Gastrocnemius medialis (tissue), 4 donors: Measurements from ENCODE around the gene EYA4.

Source experiments
- POLR2A ChIP-seq, 2 donors: fragments of 450-650 bp; IDR thresholded peaks; one replicate each; pipeline ENCODE4 v1.6.1; 2017; ENCODE audit warnings: antibody characterized with exemption in 2 of 2, mild to moderate bottlenecking in 2 of 2, moderate library complexity in 2 of 2
- TF ChIP-seq, protein P1 (sequence below), 5 experiments: fragments of 450-650 bp in 3 of 5; fragments of 200-600 bp in 2 of 5; sonication (generic) in 2 of 5; IDR thresholded peaks in 4 of 5; conservative IDR thresholded peaks in 1 of 5; 1 replicate in 4 of 5; 2 replicates in 1 of 5; pipeline ENCODE4 v1.5.1; 2016 to 2019; ENCODE audit warnings: antibody characterized with exemption in 5 of 5, mild to moderate bottlenecking in 3 of 5, moderate library complexity in 3 of 5

DNA sequence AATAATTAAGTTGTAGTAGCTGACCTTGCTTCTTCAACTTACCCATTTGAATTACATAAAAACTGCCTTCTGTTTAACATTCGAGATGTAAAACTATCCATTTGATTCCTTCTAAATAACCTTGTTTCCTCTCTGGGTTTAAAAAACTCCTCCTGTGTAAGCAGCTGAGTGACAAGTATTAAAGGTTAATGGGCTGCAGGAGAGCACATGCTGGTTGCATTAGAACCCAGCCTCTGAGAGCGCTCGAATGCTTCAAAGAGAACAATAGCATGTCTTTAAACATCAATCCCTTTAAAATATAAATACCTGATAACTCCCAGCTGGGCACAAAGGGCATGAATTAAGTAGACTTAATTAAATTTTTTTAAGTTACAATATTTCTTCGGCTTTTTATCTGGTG is 215.8 kb downstream of the EYA4 start:
- no peak for TF ChIP-seq POLR2A (IDR thresholded peaks at IDR 0.05)
- TF ChIP-seq, protein P1, sequence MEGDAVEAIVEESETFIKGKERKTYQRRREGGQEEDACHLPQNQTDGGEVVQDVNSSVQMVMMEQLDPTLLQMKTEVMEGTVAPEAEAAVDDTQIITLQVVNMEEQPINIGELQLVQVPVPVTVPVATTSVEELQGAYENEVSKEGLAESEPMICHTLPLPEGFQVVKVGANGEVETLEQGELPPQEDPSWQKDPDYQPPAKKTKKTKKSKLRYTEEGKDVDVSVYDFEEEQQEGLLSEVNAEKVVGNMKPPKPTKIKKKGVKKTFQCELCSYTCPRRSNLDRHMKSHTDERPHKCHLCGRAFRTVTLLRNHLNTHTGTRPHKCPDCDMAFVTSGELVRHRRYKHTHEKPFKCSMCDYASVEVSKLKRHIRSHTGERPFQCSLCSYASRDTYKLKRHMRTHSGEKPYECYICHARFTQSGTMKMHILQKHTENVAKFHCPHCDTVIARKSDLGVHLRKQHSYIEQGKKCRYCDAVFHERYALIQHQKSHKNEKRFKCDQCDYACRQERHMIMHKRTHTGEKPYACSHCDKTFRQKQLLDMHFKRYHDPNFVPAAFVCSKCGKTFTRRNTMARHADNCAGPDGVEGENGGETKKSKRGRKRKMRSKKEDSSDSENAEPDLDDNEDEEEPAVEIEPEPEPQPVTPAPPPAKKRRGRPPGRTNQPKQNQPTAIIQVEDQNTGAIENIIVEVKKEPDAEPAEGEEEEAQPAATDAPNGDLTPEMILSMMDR (IDR thresholded peaks at IDR 0.05 in 4 of 5, conservative IDR thresholded peaks at IDR 0.05 in 1 of 5): no peak
